ENCODE data around the gene CABP7. TPM values are rescaled to one million over a fixed set of nuclear protein-coding genes. Genes with fewer than 3 reads are reported as not detected.

The CABP7 gene
- polyA plus RNA-seq, 4 donors: 0.06 to 0.24 (median 0.14) TPM

DNA sequence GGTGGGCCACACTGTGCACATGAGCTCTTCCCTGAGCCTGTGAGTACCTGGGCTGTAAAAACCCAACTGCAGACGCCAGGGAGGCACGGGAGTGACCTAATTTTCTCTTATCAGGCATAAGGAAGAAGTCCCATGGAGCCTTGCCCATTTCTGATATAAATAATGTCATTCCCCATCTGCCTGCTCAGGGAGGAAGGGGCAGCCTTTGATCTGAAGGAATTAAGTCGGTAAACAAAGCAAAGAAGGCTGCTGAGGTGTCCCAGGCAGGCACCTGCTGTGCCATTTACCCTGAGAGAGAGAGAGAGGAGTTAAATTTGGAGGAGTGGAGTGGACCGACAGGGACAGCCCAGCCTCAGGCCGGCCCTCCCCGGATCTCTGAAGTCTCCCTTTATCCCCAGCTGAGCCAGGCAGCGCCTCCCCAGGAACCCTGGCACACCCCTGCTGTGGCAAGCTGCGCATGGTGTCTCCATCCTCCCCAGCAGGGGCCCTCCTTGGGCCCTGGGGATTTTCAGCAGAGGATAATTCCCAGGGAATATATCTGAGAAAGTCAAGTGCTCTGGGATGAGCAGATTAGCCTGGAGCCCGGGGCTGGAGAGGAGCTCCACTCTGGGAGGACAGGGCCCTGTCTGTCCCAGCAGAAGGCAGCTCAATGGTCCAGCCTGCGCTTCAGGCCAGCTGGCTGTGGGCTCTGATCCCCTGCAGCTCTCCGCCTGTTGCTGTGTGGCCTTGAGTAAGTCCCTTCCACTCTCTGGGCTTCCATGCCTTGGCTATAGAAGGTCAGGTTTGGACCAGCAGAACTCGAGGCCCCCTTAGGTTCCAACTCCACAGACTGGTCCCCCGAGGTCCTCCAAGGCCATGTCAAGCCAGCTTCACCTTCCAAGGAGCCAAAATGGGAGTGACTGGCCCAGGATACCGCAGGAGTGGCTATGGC is 17.5 kb upstream of the CABP7 start:
- no peak for DNase-seq (ENCODE audit: low read depth in 4 of 4, low spot score in 3 of 4)

GRCh38 chr22:29702931-29703501 is 16.8 kb upstream of the CABP7 start:
- no peak for DNase-seq (ENCODE audit: low read depth in 4 of 4, low spot score in 3 of 4)

DNA sequence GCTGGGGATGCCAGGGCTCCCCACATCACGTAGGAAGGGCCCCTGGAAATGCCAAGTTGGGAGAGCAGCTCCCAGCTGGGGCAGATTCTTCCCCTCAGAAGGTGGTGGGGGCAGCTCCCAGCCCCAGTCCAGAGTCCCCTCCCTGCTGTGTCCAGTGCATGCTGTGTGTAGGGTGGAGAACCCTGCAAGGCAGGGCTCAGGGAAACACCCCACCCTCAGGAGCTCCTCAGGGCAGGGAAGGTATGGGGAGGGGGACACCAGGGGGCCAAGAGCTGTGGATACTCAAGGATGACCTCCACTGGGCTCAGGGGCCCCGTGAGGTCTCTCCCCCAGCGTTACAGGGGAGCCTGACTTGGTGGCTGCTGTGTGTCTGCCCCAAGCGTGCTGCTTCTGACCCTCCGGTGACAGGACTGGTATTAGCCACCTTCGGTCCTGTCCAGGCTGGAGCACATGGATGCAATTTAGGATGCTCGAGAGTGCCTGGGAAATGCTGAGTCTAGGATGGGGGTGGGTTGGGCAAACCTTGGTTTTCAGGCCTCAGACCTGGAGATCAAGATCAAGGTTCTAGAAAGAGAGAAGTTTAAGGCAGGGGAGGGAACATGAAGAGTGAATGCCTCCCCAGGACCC is 16.1 kb upstream of the CABP7 start:
- no peak for DNase-seq (ENCODE audit: low read depth in 4 of 4, low spot score in 3 of 4)

- peak in 1 of 4 donors; percentile 38 for DNase-seq (ENCODE audit: low read depth in 4 of 4, low spot score in 3 of 4)
These were observed 15.1 kb upstream of the CABP7 start for GRCh38 chr22:29704528-29705285.

- DNase-seq (ENCODE audit: low read depth in 4 of 4, low spot score in 3 of 4): no peak
These were observed 14.2 kb upstream of the CABP7 start for GRCh38 chr22:29705651-29706050.

DNA sequence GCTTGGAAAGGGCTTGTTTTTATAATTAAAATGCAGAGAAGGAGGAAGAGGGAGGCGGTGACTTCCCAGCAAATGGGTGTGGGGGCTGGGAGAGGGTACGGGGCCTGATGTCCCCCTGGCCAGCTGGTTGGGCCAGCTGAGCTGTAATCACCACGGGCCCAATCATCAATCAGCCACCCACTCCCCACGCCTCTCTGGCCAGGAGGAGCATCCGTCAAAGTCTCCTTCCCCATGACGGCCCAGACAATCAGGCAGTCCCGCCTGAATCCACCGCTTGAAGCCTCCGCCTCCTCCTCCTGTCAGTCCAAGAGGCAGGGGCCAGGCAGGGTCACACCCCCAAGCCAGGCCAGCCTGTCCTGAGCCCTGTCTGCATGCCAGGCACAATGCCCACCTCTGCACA is 13.3 kb upstream of the CABP7 start:
- no peak for DNase-seq (ENCODE audit: low read depth in 4 of 4, low spot score in 3 of 4)

GRCh38 chr22:29707010-29707409 is 12.8 kb upstream of the CABP7 start:
- no peak for DNase-seq (ENCODE audit: low read depth in 4 of 4, low spot score in 3 of 4)

- DNase-seq (ENCODE audit: low read depth in 4 of 4, low spot score in 3 of 4): no peak
These were observed 12.3 kb upstream of the CABP7 start for GRCh38 chr22:29707471-29707870.

DNA sequence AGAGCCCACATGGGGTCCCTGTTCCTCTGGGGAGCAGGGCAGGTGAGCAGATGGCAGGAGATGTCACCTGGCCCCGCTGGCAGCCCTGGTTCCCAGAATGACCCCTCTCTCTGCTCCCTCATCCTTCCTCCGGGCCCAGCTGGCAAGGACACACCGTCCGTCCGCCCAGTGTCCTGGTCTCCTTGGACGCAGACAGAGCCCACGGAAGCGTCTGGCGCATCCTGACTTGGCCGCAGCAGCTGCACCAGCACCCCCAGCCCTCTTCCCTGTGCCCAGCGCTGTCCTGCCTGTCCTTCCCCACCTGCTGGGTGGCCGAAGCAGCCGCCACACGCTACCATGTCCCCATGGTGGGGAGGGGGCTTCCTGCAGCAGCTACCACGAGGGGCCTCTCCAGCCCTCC is 9.6 kb upstream of the CABP7 start:
- no peak for DNase-seq (ENCODE audit: low read depth in 4 of 4, low spot score in 3 of 4)

DNA sequence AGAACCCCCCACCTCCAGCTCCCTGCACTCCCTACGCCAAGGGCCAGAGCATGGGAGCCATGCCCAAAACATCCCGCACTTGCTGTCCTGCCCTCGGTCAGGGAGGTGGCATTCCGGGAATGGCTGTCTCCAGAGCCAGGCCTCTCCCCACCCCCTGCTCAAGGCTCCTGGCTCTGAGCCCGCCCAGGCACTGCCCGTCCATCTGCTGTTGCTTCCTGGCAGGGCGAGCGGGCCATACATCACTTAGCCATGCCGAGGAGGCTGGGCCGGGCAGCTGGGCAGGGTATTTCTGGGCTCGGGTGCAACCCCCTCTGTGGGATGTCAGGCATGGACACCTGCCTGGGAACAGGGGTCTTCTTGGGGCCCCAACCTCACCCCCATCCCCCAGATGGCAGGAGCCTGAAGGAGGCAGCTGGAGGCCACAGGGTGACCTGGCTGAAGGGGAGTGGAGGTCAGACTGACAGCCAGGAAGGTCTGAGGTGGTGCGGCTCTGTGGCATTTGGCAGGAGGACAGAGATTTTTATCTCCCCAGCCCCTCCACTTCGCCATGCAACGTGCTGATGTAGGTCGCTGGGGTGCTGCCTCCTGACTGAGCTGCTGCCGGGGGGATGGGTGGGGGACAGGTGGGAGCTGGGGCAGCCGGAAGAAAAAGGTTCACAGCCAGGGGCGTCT is 8.7 kb upstream of the CABP7 start:
- DNase-seq (ENCODE audit: low read depth in 4 of 4, low spot score in 3 of 4): no peak

GRCh38 chr22:29712119-29712518 is 7.7 kb upstream of the CABP7 start:
- no peak for DNase-seq (ENCODE audit: low read depth in 4 of 4, low spot score in 3 of 4)

DNA sequence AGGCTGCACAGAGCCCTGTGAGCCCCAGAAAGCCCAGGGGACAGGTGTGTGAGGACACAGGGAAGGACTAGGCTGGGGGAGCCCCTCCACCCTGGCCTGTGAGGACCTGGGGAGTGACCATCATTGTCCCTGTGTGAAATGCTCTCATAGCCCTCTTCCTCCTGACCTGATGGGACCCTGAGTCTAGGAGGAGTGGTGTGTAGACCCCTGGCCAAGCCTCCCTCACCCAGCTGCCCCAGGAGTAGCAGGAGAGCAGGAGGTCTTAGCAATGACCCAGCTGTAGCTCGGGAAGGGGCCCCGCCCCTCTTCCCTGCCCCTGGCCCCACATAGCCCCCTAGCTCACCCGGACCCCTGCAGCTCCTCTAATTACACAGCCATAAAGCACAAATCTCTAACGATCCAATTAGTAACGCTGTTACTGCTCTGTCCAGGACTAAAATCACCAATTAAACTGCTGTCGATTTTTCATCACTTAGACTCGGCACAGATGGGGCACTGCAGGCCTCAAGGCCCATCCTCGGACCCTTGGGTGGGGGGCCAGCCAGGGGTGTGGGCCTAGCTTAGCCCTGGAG is 6.6 kb upstream of the CABP7 start:
- DNase-seq (ENCODE audit: low read depth in 4 of 4, low spot score in 3 of 4): no peak

DNA sequence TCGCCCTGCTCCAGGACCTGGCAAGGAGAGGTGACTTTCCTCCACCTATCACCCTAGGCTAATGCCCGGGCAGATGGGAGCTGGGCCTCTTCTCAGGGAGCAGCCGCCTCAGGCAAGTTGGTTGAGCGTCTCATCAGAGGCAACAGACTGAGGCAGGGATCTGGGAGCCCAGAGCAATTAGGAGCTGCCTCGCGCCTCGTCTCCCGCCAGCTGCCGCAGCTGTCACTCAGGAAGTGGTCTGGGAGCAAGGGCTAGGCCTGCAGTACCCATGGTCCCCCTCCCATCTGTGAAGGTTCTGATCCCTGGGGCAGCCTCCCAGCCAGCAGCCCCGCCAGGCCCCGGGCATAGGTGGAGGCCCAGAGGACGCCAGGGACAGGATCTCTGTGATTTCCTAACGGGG is 4.6 kb upstream of the CABP7 start:
- DNase-seq (ENCODE audit: low read depth in 4 of 4, low spot score in 3 of 4): no peak

- DNase-seq (ENCODE audit: low read depth in 4 of 4, low spot score in 3 of 4): no peak
These were observed 4.1 kb upstream of the CABP7 start for GRCh38 chr22:29715705-29716104.

DNA sequence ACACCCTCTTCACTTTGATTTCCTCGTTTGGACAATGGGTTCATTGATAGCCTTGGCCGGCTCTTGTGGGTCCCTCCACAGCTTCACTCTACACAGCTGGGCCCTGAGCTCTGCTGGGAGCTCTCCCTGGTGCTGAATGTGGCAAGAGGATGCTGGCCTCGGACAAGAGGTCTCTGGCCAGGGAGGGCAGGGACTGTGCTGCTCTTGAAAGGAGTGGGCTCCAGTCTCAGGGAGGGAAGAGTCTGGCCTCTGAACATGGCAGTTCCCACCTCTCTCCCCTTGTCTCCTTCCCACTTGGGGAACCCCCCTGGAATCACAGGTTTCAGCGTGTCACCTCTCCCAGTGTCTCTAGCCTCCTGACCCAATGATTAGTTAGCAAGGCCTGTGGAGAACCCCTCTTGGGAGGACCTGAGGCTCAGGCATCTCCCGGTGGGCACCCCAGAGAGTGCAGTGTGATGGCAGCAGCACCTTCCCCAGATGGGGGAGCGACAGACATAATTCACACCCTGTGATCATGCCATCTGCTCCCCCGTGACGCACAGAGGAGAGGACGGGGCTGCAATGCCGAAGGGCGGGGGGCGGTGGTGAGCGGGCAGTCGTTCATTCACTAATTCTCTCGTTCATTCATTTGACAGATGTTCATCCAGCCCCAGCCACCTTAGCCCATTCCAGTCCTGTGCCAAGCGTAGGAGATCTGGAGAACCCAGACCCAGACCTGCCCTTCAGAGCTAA is 2.8 kb upstream of the CABP7 start:
- DNase-seq (ENCODE audit: low read depth in 4 of 4, low spot score in 3 of 4): peak; percentile 71 to 79 (median 76)

- no peak for DNase-seq (ENCODE audit: low read depth in 4 of 4, low spot score in 3 of 4)
These were observed 2.0 kb upstream of the CABP7 start for GRCh38 chr22:29717789-29718188.

GRCh38 chr22:29718949-29719898 is 579 bp upstream of the CABP7 start:
- no peak for DNase-seq (ENCODE audit: low read depth in 4 of 4, low spot score in 3 of 4)

DNA sequence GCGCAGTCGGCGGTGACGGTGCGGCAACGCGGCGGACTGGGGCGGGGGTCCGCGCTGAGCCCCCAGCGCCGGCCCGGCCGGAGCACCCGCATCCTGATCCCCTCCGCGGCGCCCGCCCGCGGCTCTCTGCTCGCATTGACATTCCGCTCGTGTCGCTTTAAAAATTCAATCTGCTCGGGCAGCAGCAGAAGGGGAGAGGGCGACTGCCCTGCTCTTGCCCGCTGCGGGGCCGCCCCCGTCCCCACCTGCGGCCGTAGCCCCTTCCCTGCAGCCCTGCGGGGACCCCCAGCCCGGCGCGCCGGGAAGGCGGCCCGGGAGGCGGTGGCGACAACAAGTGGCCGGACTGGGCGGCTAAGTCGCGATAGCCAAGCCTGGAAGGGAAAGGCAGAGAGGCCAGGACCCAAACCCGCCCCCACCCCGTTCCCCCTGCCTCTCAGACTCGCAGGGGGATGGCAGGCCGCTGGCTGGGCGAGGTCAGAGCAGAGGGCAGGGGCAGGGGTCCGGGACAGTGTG is 1.1 kb downstream of the CABP7 start:
- no peak for DNase-seq (ENCODE audit: low read depth in 4 of 4, low spot score in 3 of 4)
